SK-N-SH treated with all-trans-retinoic acid at 6 μM for 48 hours (cell line): ENCODE measurements around the gene WDR17.

ENCODE experiments used
- ATAC-seq: fragments of 200-7000 bp; cut with Tn5 transposase; 3 replicates; pipeline ENCODE4 v1.9.1; 2020; ENCODE audit warnings: mild to moderate bottlenecking, moderate library complexity
- ARNTL ChIP-seq: fragments of 450-650 bp; formaldehyde crosslinking; IDR thresholded peaks from 2 replicates; pipeline ENCODE4 v1.5.0; 2020; ENCODE audit warnings: low read depth, mild to moderate bottlenecking, moderate library complexity, borderline replicate concordance
- BACH2 ChIP-seq: fragments of 250-450 bp; sonication (Bioruptor Pico); IDR thresholded peaks from 2 replicates; pipeline ENCODE4 v1.9.0; 2021; ENCODE audit warnings: mild to moderate bottlenecking, borderline replicate concordance
- CSDC2 ChIP-seq: fragments of 250-450 bp; sonication (Bioruptor Pico); IDR thresholded peaks from 2 replicates; pipeline ENCODE4 v1.5.0; 2020; ENCODE audit warnings: mild to moderate bottlenecking, moderate library complexity
- GLIS3 ChIP-seq: fragments of 250-450 bp; sonication (Bioruptor Pico); IDR thresholded peaks from 2 replicates; pipeline ENCODE4 v1.5.0; 2020; ENCODE audit warnings: mild to moderate bottlenecking, moderate library complexity
- ISL1 ChIP-seq: fragments of 250-450 bp; sonication (Bioruptor Pico); IDR thresholded peaks from 2 replicates; pipeline ENCODE4 v2.1.2; 2022; ENCODE audit warnings: mild to moderate bottlenecking, moderate library complexity
- PPARA ChIP-seq: fragments of 250-450 bp; sonication (Bioruptor Pico); IDR thresholded peaks from 2 replicates; pipeline ENCODE4 v1.5.0; 2020; ENCODE audit warnings: mild to moderate bottlenecking, borderline replicate concordance
- RARB ChIP-seq: fragments of 250-450 bp; sonication (Bioruptor Pico); IDR thresholded peaks from 2 replicates; pipeline ENCODE4 v1.8.0; 2021; ENCODE audit warnings: mild to moderate bottlenecking, moderate library complexity
- SNAI2 ChIP-seq: fragments of 250-450 bp; sonication (Bioruptor Pico); IDR thresholded peaks from 2 replicates; pipeline ENCODE4 v1.5.0; 2020; ENCODE audit warnings: mild to moderate bottlenecking, moderate library complexity
- TCF4 ChIP-seq: fragments of 250-450 bp; sonication (Bioruptor Pico); IDR thresholded peaks from 2 replicates; pipeline ENCODE4 v1.8.0; 2021; ENCODE audit warnings: mild to moderate bottlenecking, moderate library complexity, borderline replicate concordance
- TOX ChIP-seq: fragments of 250-450 bp; sonication (Bioruptor Pico); IDR thresholded peaks from 2 replicates; pipeline ENCODE4 v1.8.0; 2021; ENCODE audit warnings: mild to moderate bottlenecking, moderate library complexity, borderline replicate concordance
- ZC3H10 ChIP-seq: fragments of 250-450 bp; sonication (Bioruptor Pico); IDR thresholded peaks from 2 replicates; pipeline ENCODE4 v1.5.1; 2021; ENCODE audit warnings: mild to moderate bottlenecking, moderate library complexity
- ZFP3 ChIP-seq: fragments of 250-450 bp; sonication (Bioruptor Pico); IDR thresholded peaks from 2 replicates; pipeline ENCODE4 v1.5.0; 2020; ENCODE audit warnings: mild to moderate bottlenecking, moderate library complexity
- ZFP30 ChIP-seq: fragments of 450-650 bp; formaldehyde crosslinking; IDR thresholded peaks from 2 replicates; pipeline ENCODE4 v1.5.0; 2022; ENCODE audit warnings: mild to moderate bottlenecking, moderate library complexity
- ZNF8 ChIP-seq: fragments of 450-650 bp; formaldehyde crosslinking; IDR thresholded peaks from 2 replicates; pipeline ENCODE4 v1.5.0; 2020; ENCODE audit warnings: mild to moderate bottlenecking, moderate library complexity
- TF ChIP-seq, protein P1 (sequence below): fragments of 250-450 bp; sonication (Bioruptor Pico); IDR thresholded peaks from 2 replicates; pipeline ENCODE4 v1.5.0; 2020; ENCODE audit warnings: mild to moderate bottlenecking, moderate library complexity
- TF ChIP-seq, protein P2 (sequence below): fragments of 250-450 bp; sonication (Bioruptor Pico); IDR thresholded peaks from 2 replicates; pipeline ENCODE4 v1.8.0; 2021; ENCODE audit warnings: low read depth, mild to moderate bottlenecking, moderate library complexity, borderline replicate concordance
- TF ChIP-seq, protein P3 (sequence below): fragments of 250-450 bp; sonication (Bioruptor Pico); IDR thresholded peaks from 2 replicates; pipeline ENCODE4 v1.8.0; 2020; ENCODE audit warnings: mild to moderate bottlenecking, moderate library complexity, borderline replicate concordance
- TF ChIP-seq, protein P4 (sequence below): fragments of 250-450 bp; sonication (Bioruptor Pico); IDR thresholded peaks from 2 replicates; pipeline ENCODE4 v1.5.1; 2021; ENCODE audit warnings: mild to moderate bottlenecking, moderate library complexity

WDR17 gene

DNA sequence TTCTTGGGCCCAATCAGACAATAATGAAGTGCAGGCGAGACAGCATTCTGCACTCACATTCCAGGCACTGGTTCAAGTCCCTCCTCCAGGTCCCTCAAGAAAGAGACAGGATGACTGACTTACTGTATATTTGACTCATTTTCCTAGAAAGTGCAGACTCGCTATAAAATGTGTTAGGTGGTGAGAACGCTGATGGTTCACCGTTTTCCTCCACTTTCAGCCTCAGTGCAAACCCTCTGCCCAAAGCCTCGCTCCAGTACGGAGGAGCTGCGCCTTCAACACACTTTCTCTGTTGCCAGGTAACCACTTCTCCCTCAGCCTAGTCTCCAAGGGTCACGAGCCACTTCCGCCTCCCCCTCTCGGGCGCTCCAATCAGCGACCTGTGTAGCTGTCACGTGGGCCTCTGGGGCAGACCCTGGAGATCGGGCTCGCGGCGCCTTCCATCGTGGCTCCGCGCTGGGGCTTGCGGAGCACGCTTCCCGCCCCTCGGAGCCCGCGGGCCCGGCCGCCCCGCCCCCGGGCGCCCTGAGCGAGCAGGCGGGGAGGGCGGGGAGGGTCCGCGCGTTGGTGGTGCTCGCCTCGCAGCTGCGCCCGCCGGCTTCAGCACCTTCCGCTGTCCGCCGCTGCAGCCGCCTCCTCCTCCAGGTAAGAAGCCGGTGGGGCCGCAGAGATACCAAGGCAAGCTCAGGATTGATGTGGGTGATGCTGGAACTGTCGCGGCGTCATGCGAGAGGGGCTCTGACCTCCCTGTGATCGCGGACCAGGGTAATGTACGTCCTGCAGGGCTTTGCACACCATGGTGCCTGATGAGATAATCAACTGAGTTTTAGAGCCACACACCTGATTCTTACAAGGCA, at the start of gene WDR17:
TSS of gene WDR17 (plus strand) at position 407 of the 857 bp plus-strand sequence. CDS start 45,740 bp downstream, outside the sequence.
- ATAC-seq, result peak; percentile 99
- TF ChIP-seq, protein P1, sequence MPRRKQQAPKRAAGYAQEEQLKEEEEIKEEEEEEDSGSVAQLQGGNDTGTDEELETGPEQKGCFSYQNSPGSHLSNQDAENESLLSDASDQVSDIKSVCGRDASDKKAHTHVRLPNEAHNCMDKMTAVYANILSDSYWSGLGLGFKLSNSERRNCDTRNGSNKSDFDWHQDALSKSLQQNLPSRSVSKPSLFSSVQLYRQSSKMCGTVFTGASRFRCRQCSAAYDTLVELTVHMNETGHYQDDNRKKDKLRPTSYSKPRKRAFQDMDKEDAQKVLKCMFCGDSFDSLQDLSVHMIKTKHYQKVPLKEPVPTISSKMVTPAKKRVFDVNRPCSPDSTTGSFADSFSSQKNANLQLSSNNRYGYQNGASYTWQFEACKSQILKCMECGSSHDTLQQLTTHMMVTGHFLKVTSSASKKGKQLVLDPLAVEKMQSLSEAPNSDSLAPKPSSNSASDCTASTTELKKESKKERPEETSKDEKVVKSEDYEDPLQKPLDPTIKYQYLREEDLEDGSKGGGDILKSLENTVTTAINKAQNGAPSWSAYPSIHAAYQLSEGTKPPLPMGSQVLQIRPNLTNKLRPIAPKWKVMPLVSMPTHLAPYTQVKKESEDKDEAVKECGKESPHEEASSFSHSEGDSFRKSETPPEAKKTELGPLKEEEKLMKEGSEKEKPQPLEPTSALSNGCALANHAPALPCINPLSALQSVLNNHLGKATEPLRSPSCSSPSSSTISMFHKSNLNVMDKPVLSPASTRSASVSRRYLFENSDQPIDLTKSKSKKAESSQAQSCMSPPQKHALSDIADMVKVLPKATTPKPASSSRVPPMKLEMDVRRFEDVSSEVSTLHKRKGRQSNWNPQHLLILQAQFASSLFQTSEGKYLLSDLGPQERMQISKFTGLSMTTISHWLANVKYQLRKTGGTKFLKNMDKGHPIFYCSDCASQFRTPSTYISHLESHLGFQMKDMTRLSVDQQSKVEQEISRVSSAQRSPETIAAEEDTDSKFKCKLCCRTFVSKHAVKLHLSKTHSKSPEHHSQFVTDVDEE, result peak; percentile 62
- TF ChIP-seq PPARA, result no peak
- TF ChIP-seq, protein P2, sequence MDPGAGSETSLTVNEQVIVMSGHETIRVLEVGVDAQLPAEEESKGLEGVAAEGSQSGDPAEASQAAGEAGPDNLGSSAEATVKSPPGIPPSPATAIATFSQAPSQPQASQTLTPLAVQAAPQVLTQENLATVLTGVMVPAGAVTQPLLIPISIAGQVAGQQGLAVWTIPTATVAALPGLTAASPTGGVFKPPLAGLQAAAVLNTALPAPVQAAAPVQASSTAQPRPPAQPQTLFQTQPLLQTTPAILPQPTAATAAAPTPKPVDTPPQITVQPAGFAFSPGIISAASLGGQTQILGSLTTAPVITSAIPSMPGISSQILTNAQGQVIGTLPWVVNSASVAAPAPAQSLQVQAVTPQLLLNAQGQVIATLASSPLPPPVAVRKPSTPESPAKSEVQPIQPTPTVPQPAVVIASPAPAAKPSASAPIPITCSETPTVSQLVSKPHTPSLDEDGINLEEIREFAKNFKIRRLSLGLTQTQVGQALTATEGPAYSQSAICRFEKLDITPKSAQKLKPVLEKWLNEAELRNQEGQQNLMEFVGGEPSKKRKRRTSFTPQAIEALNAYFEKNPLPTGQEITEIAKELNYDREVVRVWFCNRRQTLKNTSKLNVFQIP (CRISPR knock-in tag), result no peak

DNA sequence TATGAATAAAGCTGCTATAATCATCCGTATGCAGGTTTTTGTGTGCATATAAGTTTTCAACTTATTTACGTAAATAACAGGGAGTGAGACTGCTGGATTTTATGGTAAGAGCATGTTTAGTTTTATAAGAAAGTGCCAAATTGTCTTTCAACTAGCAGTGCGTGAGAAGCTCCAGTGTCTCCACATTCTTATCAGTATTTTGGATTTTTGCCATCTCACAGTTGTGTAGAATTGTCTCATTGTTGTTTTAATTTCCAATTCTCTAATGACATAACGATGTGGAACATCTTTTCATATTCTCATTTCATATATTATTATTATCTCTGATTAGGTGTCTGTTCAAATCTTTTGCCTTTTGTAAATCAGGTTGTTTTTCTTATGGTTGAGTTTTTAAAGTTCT, 49.0 kb upstream of the WDR17 start:
- no peak for ATAC-seq
- no peak for TF ChIP-seq PPARA
- TF ChIP-seq BACH2 (CRISPR knock-in tag), result no peak
- TF ChIP-seq CSDC2 (CRISPR knock-in tag), result no peak
- no peak for TF ChIP-seq ZNF8 (CRISPR knock-in tag)
- TF ChIP-seq, protein P3, sequence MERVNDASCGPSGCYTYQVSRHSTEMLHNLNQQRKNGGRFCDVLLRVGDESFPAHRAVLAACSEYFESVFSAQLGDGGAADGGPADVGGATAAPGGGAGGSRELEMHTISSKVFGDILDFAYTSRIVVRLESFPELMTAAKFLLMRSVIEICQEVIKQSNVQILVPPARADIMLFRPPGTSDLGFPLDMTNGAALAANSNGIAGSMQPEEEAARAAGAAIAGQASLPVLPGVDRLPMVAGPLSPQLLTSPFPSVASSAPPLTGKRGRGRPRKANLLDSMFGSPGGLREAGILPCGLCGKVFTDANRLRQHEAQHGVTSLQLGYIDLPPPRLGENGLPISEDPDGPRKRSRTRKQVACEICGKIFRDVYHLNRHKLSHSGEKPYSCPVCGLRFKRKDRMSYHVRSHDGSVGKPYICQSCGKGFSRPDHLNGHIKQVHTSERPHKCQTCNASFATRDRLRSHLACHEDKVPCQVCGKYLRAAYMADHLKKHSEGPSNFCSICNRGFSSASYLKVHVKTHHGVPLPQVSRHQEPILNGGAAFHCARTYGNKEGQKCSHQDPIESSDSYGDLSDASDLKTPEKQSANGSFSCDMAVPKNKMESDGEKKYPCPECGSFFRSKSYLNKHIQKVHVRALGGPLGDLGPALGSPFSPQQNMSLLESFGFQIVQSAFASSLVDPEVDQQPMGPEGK, result no peak
- TF ChIP-seq ZFP30 (CRISPR knock-in tag), result no peak
- TF ChIP-seq, protein P1, result no peak
- TF ChIP-seq TCF4 (CRISPR knock-in tag), result no peak
- TF ChIP-seq ISL1 (CRISPR knock-in tag), result no peak
- TF ChIP-seq GLIS3 (CRISPR knock-in tag), result no peak
- no peak for TF ChIP-seq SNAI2 (CRISPR knock-in tag)
- TF ChIP-seq ARNTL (CRISPR knock-in tag), result no peak
- TF ChIP-seq RARB (CRISPR knock-in tag), result no peak
- TF ChIP-seq, protein P2 (CRISPR knock-in tag), result no peak
- TF ChIP-seq TOX, result no peak
- TF ChIP-seq ZFP3 (CRISPR knock-in tag), result no peak
- TF ChIP-seq ZC3H10 (CRISPR knock-in tag), result no peak
- TF ChIP-seq, protein P4, sequence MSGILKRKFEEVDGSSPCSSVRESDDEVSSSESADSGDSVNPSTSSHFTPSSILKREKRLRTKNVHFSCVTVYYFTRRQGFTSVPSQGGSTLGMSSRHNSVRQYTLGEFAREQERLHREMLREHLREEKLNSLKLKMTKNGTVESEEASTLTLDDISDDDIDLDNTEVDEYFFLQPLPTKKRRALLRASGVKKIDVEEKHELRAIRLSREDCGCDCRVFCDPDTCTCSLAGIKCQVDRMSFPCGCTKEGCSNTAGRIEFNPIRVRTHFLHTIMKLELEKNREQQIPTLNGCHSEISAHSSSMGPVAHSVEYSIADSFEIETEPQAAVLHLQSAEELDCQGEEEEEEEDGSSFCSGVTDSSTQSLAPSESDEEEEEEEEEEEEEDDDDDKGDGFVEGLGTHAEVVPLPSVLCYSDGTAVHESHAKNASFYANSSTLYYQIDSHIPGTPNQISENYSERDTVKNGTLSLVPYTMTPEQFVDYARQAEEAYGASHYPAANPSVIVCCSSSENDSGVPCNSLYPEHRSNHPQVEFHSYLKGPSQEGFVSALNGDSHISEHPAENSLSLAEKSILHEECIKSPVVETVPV, result no peak
